Right cardiac atrium (tissue), 5 donors: ENCODE results near the gene PRR15. TPM values are rescaled to one million over a fixed set of nuclear protein-coding genes. Genes with fewer than 3 reads are reported as not detected.

Source experiments
- ATAC-seq, 2 donors: fragments of 200-7000 bp; cut with Tn5 transposase; one replicate each; pipeline versions ENCODE4 v1.8.0 to v1.9.1; 2020; ENCODE audit warnings: moderate library complexity in 2 of 2, mild to moderate bottlenecking in 1 of 2
- DNase-seq, 3 donors: peaks; one replicate each; pipeline ENCODE4 v3.0.0-alpha.2; 2020
- H3K27ac ChIP-seq: one replicate; pipeline ENCODE4 v1.5.1; 2013; ENCODE audit warnings: mild to moderate bottlenecking, low read length, control low read depth, moderate library complexity
- H3K27me3 ChIP-seq: one replicate; pipeline ENCODE4 v1.6.1; 2013; ENCODE audit not compliant: control insufficient read depth, insufficient read depth
- H3K4me1 ChIP-seq: one replicate; pipeline ENCODE4 v1.6.1; 2013; ENCODE audit warnings: low read length; ENCODE audit not compliant: control insufficient read depth, insufficient read depth
- H3K4me3 ChIP-seq: one replicate; pipeline ENCODE4 v1.5.1; 2013; ENCODE audit warnings: low read length, control low read depth
- H3K9me3 ChIP-seq: one replicate; pipeline ENCODE4 v1.6.1; 2013; ENCODE audit warnings: low read length; ENCODE audit not compliant: control insufficient read depth
- WGBS: extraction: QIAGEN DNeasy Blood & Tissue Kit; methylation state at CpG from one replicate; pipeline ENCODE4 v1.1.7; 2013; 5-methylcytosine and 5-hydroxymethylcytosine counted together
- intact Hi-C, 4 donors: fragments of 100-400 bp; cut with DNase I; formaldehyde crosslinking; loops; one replicate each; pipeline versions ENCODE4 v1.11.0 to v1.14.0; 2022 to 2023
- polyA plus RNA-seq: library from polyadenylated mRNA; stranded (reverse); fragments of 200-250 nt; gene quantifications from one replicate; pipeline ENCODE4 v1.2.3, GENCODE V29; 2013
- total RNA-seq, 4 donors: library from RNA; stranded (reverse); fragmentation: NEBNext Ultra II Directional; extraction: Animal tissue kit (Norgen Biotek cat#: 25700); gene quantifications; one replicate each; pipeline ENCODE4 v1.2.1, GENCODE V29; 2021
- donor health status: healthy with polysubstance abuse.
- donor health status: DM: no; HTN: yes; CAD: no.
- donor health status: DM: no; HTN: no; CAD: no.
- donor health status: DM: no; HTN: yes; CAD: no; lungs with severe emphysema.
- donor health status: DM: yes; HTN: yes; CAD: no.

Gene PRR15
- total and polyA plus RNA-seq, 5 donors = 0.49 to 1.5 (median 0.68) TPM

DNA sequence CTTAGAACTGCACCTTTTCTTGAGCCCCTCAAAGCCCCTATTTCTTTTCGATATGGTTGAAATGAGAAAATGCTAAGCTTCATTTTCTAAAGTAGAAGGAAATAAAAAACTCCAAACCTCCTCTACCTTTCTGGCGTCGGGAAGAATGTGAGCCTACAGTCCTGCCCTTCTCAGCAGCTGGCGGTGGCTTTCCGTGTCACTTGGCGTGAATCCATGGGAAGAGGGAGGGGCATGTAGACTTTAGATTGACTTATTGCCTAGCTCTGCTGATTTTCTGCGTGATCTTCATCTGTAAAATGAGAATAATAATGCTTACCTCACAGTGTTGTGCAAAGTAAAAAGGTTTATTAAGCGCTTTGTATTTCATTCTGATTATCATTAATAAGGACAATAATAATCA, 35.0 kb downstream of the PRR15 start:
- Histone ChIP-seq H3K9me3 (no peaks in the 10 kb centered on the region), H3K27me3 (no peaks in the 10 kb centered on the region), H3K4me3 (no peak overlapping the region), H3K4me1 (no peaks in the 10 kb centered on the region), H3K27ac (no peak overlapping the region)
- peak in 1 of 3 donors; percentile 44 for DNase-seq
- WGBS = 64% methylated on average over 8 of the region's 8 CpGs
- ATAC-seq = no peak
- intact Hi-C loops = no loop called here

DNA sequence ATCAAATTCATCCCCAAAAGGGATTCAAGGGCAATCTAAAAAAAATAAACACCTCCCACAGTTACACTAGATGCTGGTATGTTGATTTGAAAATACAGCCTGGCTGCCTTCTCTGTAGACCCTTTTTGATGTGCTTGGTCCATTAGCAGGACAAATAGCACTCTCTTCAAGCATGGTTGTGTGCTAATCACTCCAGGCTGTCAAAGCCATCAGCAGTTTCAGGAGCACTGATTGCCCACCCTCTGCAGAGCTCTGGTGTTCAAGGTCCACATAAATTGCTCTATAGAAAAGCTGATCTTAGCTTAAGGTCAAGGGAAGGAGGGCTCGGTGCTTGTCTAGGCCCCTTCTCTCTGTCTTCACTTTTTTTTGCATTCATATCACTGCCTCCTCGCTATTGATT, 35.4 kb downstream of the PRR15 start:
- intact Hi-C loops = no loop called here
- H3K27me3 ChIP-seq = no peaks in the 10 kb centered on the region
- WGBS = 69% methylated on average over 2 of the region's 2 CpGs
- ATAC-seq = no peak
- H3K27ac ChIP-seq = no peak overlapping the region
- DNase-seq = no peak
- no peak overlapping the region for H3K4me3 ChIP-seq
- no peaks in the 10 kb centered on the region for H3K9me3 ChIP-seq
- H3K4me1 ChIP-seq = no peaks in the 10 kb centered on the region

DNA sequence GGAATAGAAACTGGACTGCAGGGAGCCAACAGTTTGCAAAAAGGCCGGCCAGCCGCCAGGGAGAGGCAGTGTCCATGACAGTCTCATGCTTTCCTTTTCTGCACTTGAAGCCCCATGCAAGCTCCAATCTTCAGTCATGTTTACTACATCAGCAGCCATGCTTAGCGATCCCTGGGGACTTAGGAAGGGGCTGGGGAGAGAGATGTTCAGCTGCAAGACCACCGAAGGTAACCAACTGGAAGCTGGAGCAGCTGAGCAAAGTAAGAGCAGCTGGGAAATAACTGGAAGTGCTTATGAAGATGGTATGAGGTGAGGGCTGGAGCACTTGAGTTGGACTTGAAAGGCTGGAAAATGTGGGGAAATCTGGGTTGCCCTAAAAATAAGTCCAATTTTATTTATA, 37.0 kb downstream of the PRR15 start:
- DNase-seq (no peak), ATAC-seq (no peak)
- Histone ChIP-seq H3K27ac (no peak overlapping the region), H3K4me1 (no peaks in the 10 kb centered on the region), H3K4me3 (no peak overlapping the region), H3K27me3 (no peaks in the 10 kb centered on the region), H3K9me3 (no peaks in the 10 kb centered on the region)
- 84% methylated on average over 4 of the region's 4 CpGs for WGBS
- intact Hi-C loops = no loop called here

DNA sequence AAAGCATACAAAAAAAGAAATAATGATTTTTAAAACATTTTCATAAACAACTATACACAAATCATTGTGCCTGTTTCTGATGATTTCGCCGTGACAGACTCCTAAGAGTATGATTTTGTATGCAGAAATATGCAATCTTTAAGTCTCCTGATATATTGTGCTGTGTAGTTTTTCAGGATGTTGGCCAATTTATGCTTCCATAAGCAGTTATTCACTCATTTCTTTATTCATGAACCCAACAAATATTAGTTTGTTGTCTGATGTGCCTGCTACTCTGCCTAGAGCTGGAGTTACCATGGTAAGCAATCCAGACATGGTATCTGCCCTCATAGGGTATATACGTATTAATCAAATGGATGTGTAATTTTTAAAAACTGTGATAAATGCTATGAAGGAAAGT, 40.4 kb downstream of the PRR15 start:
- intact Hi-C loops = no loop called here
- no peak overlapping the region for H3K4me3 ChIP-seq
- WGBS = 96% methylated on average over 3 of the region's 3 CpGs
- H3K9me3 ChIP-seq = no peaks in the 10 kb centered on the region
- H3K27me3 ChIP-seq = no peaks in the 10 kb centered on the region
- peaks cover 3% of the 10 kb centered on the region for H3K4me1 ChIP-seq
- ATAC-seq (no peak), DNase-seq (no peak)
- H3K27ac ChIP-seq = no peak overlapping the region

DNA sequence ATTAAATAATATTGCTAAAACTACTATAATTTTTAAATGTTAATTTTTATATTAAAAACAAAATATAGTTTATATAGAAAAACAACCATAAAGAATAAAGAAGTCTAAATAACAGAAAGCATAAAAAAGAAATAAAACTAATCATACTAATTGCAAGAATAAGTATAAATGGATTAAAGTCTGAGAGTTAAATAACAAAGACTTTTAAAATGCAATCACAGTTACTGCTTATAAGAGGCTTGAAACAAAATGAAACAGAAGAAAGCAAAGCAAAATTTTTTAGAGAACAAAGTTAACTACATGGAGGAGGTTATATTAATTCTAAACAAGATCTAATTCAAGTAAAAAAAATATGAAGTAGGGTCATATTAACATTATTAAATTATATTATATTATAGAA, 41.1 kb downstream of the PRR15 start:
- no peak for ATAC-seq
- Histone ChIP-seq H3K4me3 (no peak overlapping the region), H3K27me3 (no peaks in the 10 kb centered on the region), H3K27ac (no peak overlapping the region), H3K4me1 (peaks cover 3% of the 10 kb centered on the region), H3K9me3 (no peaks in the 10 kb centered on the region)
- intact Hi-C loops = no loop called here
- no peak for DNase-seq

DNA sequence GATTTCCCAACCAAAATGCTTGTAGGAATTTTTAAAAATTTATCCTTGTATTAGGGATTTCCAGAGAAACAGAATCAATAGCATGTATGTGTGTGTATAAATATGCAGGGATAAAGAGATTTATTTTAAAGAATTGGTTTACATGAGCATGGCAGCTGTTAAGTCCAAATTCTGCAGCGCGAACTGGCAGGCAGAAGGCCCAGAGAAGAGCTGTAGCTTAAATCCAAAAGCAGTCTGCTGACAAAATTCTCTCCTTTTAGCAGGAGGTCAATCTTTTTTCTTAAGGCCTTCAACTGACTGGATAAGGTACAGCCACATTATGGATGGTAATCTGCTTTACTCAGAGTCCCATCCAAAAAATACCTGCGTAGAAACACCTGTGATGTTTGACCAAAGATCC, 42.0 kb downstream of the PRR15 start:
- H3K4me1 ChIP-seq = peaks cover 3% of the 10 kb centered on the region
- H3K27ac ChIP-seq = no peak overlapping the region
- no peaks in the 10 kb centered on the region for H3K27me3 ChIP-seq
- ATAC-seq (no peak), DNase-seq (no peak)
- no peaks in the 10 kb centered on the region for H3K9me3 ChIP-seq
- 81% methylated on average over 3 of the region's 3 CpGs for WGBS
- H3K4me3 ChIP-seq = no peak overlapping the region
- intact Hi-C loops = no loop called here

DNA sequence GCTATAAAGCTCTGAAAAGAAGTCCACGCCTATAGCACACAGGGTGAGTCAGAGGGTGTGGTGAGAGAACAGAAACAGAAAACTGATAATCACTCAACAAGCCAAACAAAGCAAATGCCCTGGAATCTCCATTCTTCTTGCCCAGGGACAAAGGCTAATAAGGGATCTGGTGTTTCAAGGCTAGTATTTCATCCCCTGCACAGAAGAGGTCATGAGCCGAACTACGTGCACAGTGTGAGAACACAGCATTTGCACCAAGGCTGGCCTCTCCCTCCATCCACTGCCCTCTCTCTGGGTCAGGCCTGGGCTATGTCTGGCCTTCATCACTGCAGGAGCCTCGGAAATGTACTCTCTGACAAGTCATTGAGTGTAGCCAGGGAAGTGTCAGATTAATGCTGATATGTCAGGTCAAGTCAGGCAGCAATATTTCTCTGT, 42.7 kb downstream of the PRR15 start:
- DNase-seq = peak in 1 of 3 donors; percentile 56
- Histone ChIP-seq H3K27ac (no peak overlapping the region), H3K9me3 (no peaks in the 10 kb centered on the region), H3K4me3 (no peak overlapping the region), H3K27me3 (no peaks in the 10 kb centered on the region), H3K4me1 (peaks cover 3% of the 10 kb centered on the region)
- peak; percentile 82 to 96 for ATAC-seq
- intact Hi-C loops = no loop called here
- WGBS = 61% methylated on average over 4 of the region's 4 CpGs

DNA sequence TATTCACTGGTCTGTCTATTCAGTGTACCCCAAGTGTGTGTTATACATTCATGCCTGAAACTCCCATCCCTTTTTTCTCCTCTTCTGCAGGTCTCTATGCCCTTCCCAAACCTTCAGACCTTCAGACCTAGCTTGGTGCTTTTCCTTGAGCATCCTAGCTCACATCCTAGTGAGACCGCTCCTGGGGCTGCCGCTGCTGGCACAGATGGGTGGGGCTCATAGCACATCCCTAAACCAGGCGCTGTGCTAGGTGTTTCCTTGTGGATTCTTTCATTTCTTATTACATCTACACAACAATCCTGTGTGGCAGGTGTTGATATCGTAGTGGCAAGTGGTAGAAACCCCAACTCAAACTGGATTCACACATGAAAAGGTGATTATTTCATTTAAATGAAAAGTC, 43.2 kb downstream of the PRR15 start:
- intact Hi-C loops = no loop called here
- H3K4me1 ChIP-seq = peaks cover 3% of the 10 kb centered on the region
- H3K27me3 ChIP-seq = no peaks in the 10 kb centered on the region
- no peak for DNase-seq
- H3K4me3 ChIP-seq = no peak overlapping the region
- ATAC-seq = peak in 1 of 2 donors; percentile 22
- H3K9me3 ChIP-seq = no peaks in the 10 kb centered on the region
- no peak overlapping the region for H3K27ac ChIP-seq
- 94% methylated on average over 4 of the region's 4 CpGs for WGBS

DNA sequence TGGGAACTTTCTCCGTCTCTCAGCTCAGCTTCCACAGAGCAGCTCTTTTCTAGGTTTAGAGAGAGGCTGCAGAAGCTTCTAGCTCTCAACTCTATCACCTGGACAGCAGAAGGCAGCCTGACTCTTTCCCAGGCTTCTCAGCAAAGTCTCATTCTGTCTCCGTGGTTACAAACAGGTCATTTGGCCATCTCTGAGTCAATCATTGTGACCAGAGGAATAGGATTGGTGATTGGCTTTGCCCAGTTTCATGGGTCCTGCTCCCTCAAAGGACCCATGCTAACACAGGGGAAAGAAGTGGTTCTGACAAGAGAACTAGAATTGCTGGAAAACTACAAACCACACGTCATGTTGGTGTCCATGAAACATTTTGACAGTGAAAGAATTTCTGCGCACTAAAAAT, 43.6 kb downstream of the PRR15 start:
- intact Hi-C loops = no loop called here
- Histone ChIP-seq H3K27me3 (no peaks in the 10 kb centered on the region), H3K4me3 (no peak overlapping the region), H3K9me3 (no peaks in the 10 kb centered on the region), H3K4me1 (peaks cover 3% of the 10 kb centered on the region), H3K27ac (no peak overlapping the region)
- DNase-seq = no peak
- no peak for ATAC-seq
- 97% methylated on average over 4 of the region's 4 CpGs for WGBS

DNA sequence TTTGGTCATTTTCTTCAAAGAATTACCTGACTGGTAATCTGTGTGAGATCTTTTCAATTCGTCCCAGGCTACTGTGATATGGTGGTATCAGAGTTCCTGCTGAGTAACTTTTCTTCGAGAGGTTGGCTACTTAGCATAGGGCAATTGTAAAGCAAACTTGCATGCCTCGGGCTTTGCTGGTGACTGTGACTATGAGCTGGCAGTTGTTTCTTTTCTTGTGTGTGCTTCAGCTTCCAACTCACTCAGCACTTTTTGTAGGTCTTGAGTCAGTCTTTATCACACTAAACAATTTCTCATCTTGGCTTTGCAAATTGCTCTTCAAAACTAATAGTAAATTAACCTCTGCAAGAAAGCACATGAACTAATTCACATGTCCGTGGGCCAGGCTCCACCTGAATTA, 44.3 kb downstream of the PRR15 start:
- H3K4me3 ChIP-seq = no peak overlapping the region
- peaks cover 3% of the 10 kb centered on the region for H3K4me1 ChIP-seq
- WGBS = 73% methylated on average over 4 of the region's 4 CpGs
- no peak for ATAC-seq
- no peaks in the 10 kb centered on the region for H3K9me3 ChIP-seq
- intact Hi-C loops = no loop called here
- no peaks in the 10 kb centered on the region for H3K27me3 ChIP-seq
- no peak for DNase-seq
- H3K27ac ChIP-seq = no peak overlapping the region

DNA sequence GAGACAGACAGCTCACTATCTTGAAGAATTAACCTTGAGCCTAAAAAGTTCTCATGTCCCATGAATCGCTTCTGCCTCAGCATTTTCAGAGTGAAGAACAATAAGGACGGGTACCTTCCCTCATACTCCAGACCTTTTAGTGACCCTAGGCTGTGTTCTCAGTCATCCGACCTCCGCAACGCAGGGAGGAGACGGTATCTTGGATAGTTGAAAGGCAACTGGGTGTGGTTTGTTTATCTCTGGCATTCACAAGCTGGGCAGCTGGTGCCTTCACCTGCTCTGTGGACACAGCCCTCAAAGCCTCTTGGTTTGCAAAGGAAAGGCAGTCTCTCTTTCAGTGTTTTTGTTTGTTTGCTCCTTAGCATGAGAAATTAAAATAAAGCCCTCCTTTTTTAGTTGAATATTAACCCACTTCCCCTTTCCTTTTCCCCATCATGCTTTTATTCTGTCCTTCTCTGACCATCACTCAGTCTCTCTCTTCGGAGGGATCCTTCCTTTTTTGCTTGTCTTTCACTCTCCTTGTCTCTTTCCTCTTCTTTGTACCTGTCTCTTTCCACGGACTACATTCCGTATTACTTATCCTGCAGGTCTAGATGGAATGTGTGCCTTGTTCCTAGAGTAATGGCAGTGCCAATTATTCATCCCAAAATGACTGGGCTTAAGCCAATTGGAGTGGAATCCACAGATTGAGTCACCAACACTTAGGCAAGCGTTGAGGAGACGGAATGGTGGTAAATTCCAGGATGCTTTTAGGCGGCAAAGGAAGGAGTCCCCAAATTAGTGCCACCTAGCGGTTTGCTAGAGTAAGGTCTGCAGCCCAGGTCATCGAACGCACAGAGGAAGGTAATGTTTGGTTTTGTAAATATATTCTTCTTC, 45.8 kb downstream of the PRR15 start:
- ATAC-seq (peak; percentile 24 to 46), DNase-seq (no peak)
- 51% methylated on average over 15 of the region's 15 CpGs for WGBS
- H3K4me1 ChIP-seq = peaks cover 3% of the 10 kb centered on the region
- no peak overlapping the region for H3K4me3 ChIP-seq
- no peak overlapping the region for H3K27ac ChIP-seq
- no peaks in the 10 kb centered on the region for H3K9me3 ChIP-seq
- no peaks in the 10 kb centered on the region for H3K27me3 ChIP-seq
- intact Hi-C loops = no loop called here

DNA sequence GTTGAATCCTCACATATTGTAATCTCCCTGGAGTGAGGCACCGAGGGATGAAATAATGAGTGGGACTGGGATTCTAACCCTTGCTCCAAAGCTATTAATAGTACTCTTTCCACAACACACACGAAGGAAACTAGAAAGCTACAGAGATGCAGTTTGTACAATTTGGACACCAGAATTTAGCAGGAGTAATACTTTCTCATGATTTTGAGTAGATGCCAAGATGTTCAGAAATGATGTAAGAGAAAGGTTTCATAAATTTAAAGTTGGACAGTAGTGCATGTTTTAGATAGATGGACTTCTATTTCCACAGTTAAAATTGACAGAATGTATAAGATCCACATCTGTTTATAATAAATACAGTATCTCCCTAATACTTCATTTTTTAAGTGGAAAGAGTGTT, 46.5 kb downstream of the PRR15 start:
- WGBS = 26% methylated on average over 2 of the region's 2 CpGs
- H3K9me3 ChIP-seq = no peaks in the 10 kb centered on the region
- no peak for DNase-seq
- no peaks in the 10 kb centered on the region for H3K27me3 ChIP-seq
- H3K4me1 ChIP-seq = peaks cover 3% of the 10 kb centered on the region
- H3K4me3 ChIP-seq = no peak overlapping the region
- intact Hi-C loops = no loop called here
- no peak overlapping the region for H3K27ac ChIP-seq
- ATAC-seq = no peak
